Heart right ventricle (tissue), 16 donors: Measurements from ENCODE around the gene TRMT2A. TPM values are rescaled to one million over a fixed set of nuclear protein-coding genes. Genes with fewer than 3 reads are reported as not detected.

Source experiments
- ATAC-seq, 8 donors: fragments of 200-7000 bp; cut with Tn5 transposase; one replicate each; pipeline ENCODE4 v1.9.1; 2020; ENCODE audit warnings: mild to moderate bottlenecking in 8 of 8, moderate library complexity in 8 of 8, moderate number of reproducible peaks in 1 of 8
- DNase-seq, 2 donors: peaks; one replicate each; pipeline ENCODE4 v3.0.0-alpha.2; 2020
- H3K27ac ChIP-seq, 10 donors: fragments of 200-600 bp; sonication (generic) in 2 of 10; one replicate each; pipeline versions ENCODE4 v1.5.0 to v1.8.0; 2020 to 2022; ENCODE audit warnings: mild to moderate bottlenecking in 3 of 10
- H3K27me3 ChIP-seq, 7 donors: fragments of 200-600 bp; one replicate each; pipeline ENCODE4 v1.8.0; 2021 to 2022; ENCODE audit warnings: mild to moderate bottlenecking in 2 of 7
- H3K36me3 ChIP-seq, 9 donors: fragments of 200-600 bp; sonication (generic) in 1 of 9; one replicate each; pipeline versions ENCODE4 v1.5.0 to v1.8.0; 2020 to 2022; ENCODE audit warnings: mild to moderate bottlenecking in 2 of 9
- H3K4me1 ChIP-seq, 9 donors: fragments of 200-600 bp; sonication (generic) in 1 of 9; one replicate each; pipeline versions ENCODE4 v1.5.0 to v1.8.0; 2020 to 2022; ENCODE audit warnings: mild to moderate bottlenecking in 4 of 9
- H3K4me3 ChIP-seq, 10 donors: fragments of 200-600 bp; sonication (generic) in 2 of 10; one replicate each; pipeline versions ENCODE4 v1.5.0 to v1.8.0; 2020 to 2022; ENCODE audit warnings: mild to moderate bottlenecking in 7 of 10, moderate library complexity in 2 of 10
- H3K9me3 ChIP-seq, 11 donors: fragments of 200-600 bp in 10 of 11; sonication (generic) in 2 of 11; one replicate each; pipeline versions ENCODE4 v1.5.0 to v1.8.0; 2013 to 2022; ENCODE audit warnings: mild to moderate bottlenecking in 2 of 11, control low read depth in 1 of 11, moderate library complexity in 1 of 11
- whole genome bisulfite sequencing, 2 donors: extraction: QIAGEN DNeasy Blood & Tissue Kit; methylation state at CpG; one replicate each; pipeline ENCODE4 v1.1.7; 2013; ENCODE audit warnings: inconsistent platforms in 1 of 2; 5-methylcytosine and 5-hydroxymethylcytosine counted together
- intact Hi-C, 10 donors: fragments of 100-400 bp; cut with DNase I; formaldehyde crosslinking; loops; one replicate each; pipeline versions ENCODE4 v1.11.1 to v1.14.2; 2022
- polyA plus RNA-seq, 2 donors: library from polyadenylated mRNA; stranded (reverse); fragments of 200-250 nt; gene quantifications; one replicate each; pipeline ENCODE4 v1.2.3, GENCODE V29; 2013
- total RNA-seq, 10 donors: library from RNA; stranded (reverse); fragmentation: NEBNext Ultra II Directional in 3 of 10; extraction: Animal tissue kit (Norgen Biotek cat#: 25700) in 3 of 10; gene quantifications; one replicate each; pipeline versions ENCODE4 v1.2.1 to v1.2.4, GENCODE V29; 2021 to 2023
- TF ChIP-seq, protein P1 (sequence below), 9 donors: fragments of 200-600 bp; sonication (generic) in 2 of 9; IDR thresholded peaks; one replicate each; pipeline versions ENCODE4 v1.5.0 to v1.8.0; 2021 to 2022; ENCODE audit warnings: antibody characterized with exemption in 9 of 9, mild to moderate bottlenecking in 5 of 9, moderate library complexity in 1 of 9
- donor health status: Arrhythmogenic right ventricular cardiomyopathy.
- donor health status: ischemic (EF 13 %, LVEDD 7.1; RV severe dilation, severe dysfunction).
- donor health status: healthy with polysubstance abuse.
- donor health status: DM: no; HTN: yes; CAD: no.
- donor health status: DM: no; HTN: no; CAD: no.
- donor health status: ischemic (EF 25% LVEDD 6.9; RV normal size, moderate dysfunction).
- donor health status: ischemic (EF 25% LVEDD 5.7; RV mildly dilated, moderate dysfunction).
- donor health status: healthy.
- donor health status: DM: yes; HTN: yes; CAD: no.
- donor health status: Ischemic cardiomyopathy.
- donor health status: ischemic (EF 35%, LVEDD 5.7; RV mildly dilated, moderate dysfunction).
- donor health status: nonischemic (EF 11% LVEDD 7.7; RV severe dilation, severe dysfunction).
- donor health status: DM: yes; HTN: yes; CAD: no.
- donor health status: PGD.
- donor health status: ischemic (EF 29% LVEDD 5.4; RV normal size, mild dysfunction).
- donor health status: nonischemic (EF 23%, LVEDD 6.1; RV moderate dilation, normal function).

The TRMT2A gene
- total and polyA plus RNA-seq, 12 donors: 18.4 to 58.2 (median 26.0) TPM

DNA sequence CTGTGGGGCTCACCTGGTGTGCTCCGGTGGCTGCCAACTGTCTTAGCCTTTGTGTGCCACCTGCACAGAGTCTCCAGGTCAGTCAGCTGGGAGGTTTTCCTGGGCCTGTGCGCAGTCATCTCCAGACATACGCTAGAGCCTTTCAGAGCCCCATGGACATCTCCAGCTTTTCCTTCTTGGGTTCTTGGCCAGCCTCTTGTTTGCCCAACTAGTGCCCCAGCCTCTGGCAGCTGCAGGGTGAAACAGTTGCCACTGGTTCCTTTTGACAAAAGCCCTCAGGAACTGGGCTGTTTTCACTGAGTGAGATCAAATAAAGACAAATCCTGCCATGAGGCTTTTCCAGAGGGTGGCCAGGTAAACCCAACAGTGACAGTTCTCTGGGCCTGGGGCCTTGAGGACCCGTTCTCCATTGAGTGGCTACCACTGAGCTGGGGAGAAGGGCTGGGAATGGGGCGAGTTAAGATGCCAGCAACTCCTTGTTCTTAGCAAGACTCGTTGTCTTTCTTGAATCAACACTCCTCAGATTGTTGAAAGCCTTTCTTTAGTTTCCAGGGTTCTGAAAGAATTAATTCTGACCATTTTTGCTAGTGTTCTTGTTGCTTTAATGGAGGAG, 17.8 kb downstream of the TRMT2A start:
- DNase-seq: no peak
- WGBS, 2 donors: 97% methylated on average over 6 of the region's 6 CpGs
- intact Hi-C loops: no loop called here
- Histone ChIP-seq H3K9me3 (peaks cover 0 to 8% (median 3%) of the 10 kb centered on the region in 11 donors), H3K4me3 (no peak overlapping the region), H3K4me1 (peaks cover 0 to 4% (median 0%) of the 10 kb centered on the region in 9 donors), H3K36me3 (peaks cover 0 to 99% (median 49%) of the 10 kb centered on the region in 9 donors), H3K27ac (no peak overlapping the region), H3K27me3 (no peaks in the 10 kb centered on the region)
- TF ChIP-seq, protein P1, sequence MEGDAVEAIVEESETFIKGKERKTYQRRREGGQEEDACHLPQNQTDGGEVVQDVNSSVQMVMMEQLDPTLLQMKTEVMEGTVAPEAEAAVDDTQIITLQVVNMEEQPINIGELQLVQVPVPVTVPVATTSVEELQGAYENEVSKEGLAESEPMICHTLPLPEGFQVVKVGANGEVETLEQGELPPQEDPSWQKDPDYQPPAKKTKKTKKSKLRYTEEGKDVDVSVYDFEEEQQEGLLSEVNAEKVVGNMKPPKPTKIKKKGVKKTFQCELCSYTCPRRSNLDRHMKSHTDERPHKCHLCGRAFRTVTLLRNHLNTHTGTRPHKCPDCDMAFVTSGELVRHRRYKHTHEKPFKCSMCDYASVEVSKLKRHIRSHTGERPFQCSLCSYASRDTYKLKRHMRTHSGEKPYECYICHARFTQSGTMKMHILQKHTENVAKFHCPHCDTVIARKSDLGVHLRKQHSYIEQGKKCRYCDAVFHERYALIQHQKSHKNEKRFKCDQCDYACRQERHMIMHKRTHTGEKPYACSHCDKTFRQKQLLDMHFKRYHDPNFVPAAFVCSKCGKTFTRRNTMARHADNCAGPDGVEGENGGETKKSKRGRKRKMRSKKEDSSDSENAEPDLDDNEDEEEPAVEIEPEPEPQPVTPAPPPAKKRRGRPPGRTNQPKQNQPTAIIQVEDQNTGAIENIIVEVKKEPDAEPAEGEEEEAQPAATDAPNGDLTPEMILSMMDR (IDR thresholded peaks at IDR 0.05): no peak
- ATAC-seq: no peak

DNA sequence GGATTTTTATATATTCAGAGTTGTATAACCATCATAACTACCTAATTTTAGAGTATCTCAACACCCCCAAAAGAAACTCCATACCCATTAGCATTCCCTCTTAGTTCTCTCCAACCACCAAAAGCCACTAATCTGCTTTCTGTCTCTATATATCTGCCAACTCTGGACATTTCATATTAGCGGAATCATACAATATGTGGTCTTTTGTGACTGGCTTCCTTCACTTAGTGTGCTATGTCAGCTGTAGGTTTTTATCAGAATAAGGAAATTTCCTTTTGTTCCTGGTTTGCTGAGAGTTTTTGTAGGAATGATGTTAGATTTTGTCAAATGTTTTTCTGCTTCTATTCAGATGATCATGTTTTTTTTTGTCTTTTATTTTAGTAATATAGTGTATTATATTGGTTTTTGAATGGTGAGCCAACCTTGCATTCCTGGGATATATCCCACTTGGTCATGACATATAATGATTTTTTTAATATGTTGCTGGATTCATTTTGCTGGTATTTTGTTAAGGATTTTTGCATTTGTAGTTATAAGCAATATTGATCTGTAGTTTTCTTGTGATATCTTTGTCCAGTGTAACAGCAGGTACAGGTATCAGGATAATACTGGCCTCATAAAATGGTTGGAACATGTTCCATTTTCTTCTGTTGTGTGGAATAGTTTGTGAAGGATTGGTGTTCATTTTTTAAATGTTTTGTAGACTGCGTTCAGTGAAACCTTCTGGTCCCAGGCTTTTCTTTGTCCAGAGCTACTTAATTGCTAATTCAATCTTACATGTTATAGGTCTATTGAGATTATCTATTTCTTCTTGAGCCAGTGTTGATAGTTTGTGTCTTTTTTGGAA, 20.2 kb downstream of the TRMT2A start:
- WGBS, 2 donors: 97 to 98% methylated on average over 2 of the region's 2 CpGs
- TF ChIP-seq, protein P1 (IDR thresholded peaks at IDR 0.05): no peak
- no peak for DNase-seq
- intact Hi-C loops: no loop called here
- no peaks in the 10 kb centered on the region for H3K27me3 ChIP-seq
- H3K27ac ChIP-seq: no peak overlapping the region
- H3K9me3 ChIP-seq: peaks cover 0 to 8% (median 3%) of the 10 kb centered on the region in 11 donors
- H3K4me3 ChIP-seq: no peak overlapping the region
- H3K4me1 ChIP-seq: peaks cover 0 to 12% (median 4%) of the 10 kb centered on the region in 9 donors
- H3K36me3 ChIP-seq: peaks cover 0 to 100% (median 65%) of the 10 kb centered on the region in 9 donors
- no peak for ATAC-seq

DNA sequence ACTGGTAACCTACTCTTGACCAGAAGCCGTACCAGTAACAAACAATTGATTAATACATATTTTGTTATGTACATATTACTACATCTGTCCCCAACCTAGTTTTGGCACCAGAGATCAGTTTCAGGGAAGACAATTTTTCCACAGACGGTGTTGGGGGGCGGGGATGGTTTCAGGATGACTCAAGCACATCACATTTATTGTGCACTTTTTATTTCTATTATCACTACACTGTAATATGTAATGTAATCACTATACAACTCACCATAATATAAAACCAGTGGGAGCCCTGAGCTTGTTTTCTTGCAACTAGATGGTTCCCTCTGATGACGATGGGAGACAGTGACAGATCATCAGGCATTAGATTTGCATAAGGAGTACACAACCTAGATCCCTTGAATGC, 21.5 kb downstream of the TRMT2A start:
- Histone ChIP-seq H3K9me3 (peaks cover 0 to 8% (median 3%) of the 10 kb centered on the region in 11 donors), H3K4me3 (no peak overlapping the region), H3K27ac (no peak overlapping the region), H3K4me1 (peaks cover 0 to 12% (median 4%) of the 10 kb centered on the region in 9 donors), H3K27me3 (no peaks in the 10 kb centered on the region), H3K36me3 (peaks cover 2 to 100% (median 78%) of the 10 kb centered on the region in 9 donors)
- TF ChIP-seq, protein P1 (IDR thresholded peaks at IDR 0.05): no peak
- DNase-seq (no peak), ATAC-seq (no peak)
- intact Hi-C loops: no loop called here
- 98 to 99% methylated on average over 4 of the region's 4 CpGs for WGBS, 2 donors

DNA sequence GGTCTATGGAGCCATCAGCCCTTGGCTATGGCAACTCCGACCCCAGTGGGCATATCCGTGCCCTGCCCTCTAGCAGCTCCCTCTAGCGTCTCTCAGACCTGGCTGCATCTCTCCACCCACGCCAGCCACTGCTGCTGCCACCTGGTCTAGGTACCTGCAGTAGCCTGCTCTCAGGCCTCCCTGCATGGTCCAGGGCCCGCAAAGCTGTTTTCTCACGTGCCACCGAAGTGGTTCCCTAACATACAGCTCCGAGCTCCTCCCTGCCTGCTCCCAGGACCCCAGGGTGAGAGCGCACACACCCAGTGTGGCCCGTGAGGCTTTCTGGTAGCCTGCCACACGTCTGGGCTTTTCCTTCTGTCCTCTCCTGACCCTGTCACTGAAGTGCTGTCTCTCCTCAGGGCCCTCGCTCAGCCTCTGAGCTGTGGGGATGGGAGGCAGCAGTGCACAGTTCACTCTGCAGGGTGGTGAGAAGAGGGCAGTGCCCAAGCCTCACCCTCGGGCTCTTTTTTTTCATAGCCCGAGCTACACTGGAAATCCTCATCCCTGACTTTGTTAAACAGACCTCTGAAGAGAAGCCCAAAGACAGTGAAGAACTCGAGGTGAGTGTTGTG, 22.7 kb downstream of the TRMT2A start:
- intact Hi-C loops: loop anchor here in 1 of 10 donors (5.0 kb wide), 1 partner anchor 67 kb away; no protein-coding TSS in a partner anchor
- peaks cover 4 to 100% (median 84%) of the 10 kb centered on the region in 9 donors for H3K36me3 ChIP-seq
- H3K9me3 ChIP-seq: peaks cover 0 to 8% (median 3%) of the 10 kb centered on the region in 11 donors
- peak in 2 of 8 donors; percentile 10 to 11 for ATAC-seq
- DNase-seq: no peak
- WGBS, 2 donors: 92 to 96% methylated on average over 15 of the region's 15 CpGs
- peaks cover 0 to 12% (median 0%) of the 10 kb centered on the region in 9 donors for H3K4me1 ChIP-seq
- TF ChIP-seq, protein P1 (IDR thresholded peaks at IDR 0.05): no peak
- no peak overlapping the region for H3K4me3 ChIP-seq
- no peaks in the 10 kb centered on the region for H3K27me3 ChIP-seq
- H3K27ac ChIP-seq: peak overlapping the region in 3 of 10 donors; percentile 37 to 51 (median 41)
